BLaER1 treated with 17β-estradiol and CSF1 and Interleukin-3, amounts not matched to agents 10 nM and 100 nM (cell line): ENCODE data around the gene SAC3D1.

ENCODE experiments used
- H3K27ac ChIP-seq, 11 experiments: shearing (Covaris generic); formaldehyde crosslinking; 2 replicates each; pipeline ENCODE4 v1.8.1; 2022
- H3K27me3 ChIP-seq, 11 experiments: shearing (Covaris generic); formaldehyde crosslinking; 2 replicates each; pipeline ENCODE4 v1.8.1; 2022
- H3K36me3 ChIP-seq, 11 experiments: shearing (Covaris generic); formaldehyde crosslinking; 2 replicates each; pipeline ENCODE4 v1.8.1; 2022
- H3K4me1 ChIP-seq, 10 experiments: shearing (Covaris generic); formaldehyde crosslinking; 2 replicates each; pipeline ENCODE4 v1.8.1; 2022
- H3K4me2 ChIP-seq, 11 experiments: shearing (Covaris generic); formaldehyde crosslinking; 2 replicates each; pipeline ENCODE4 v1.8.1; 2022
- H3K4me3 ChIP-seq, 10 experiments: shearing (Covaris generic); formaldehyde crosslinking; 2 replicates each; pipeline ENCODE4 v1.8.1; 2022
- H3K9ac ChIP-seq, 11 experiments: shearing (Covaris generic); formaldehyde crosslinking; 2 replicates each; pipeline ENCODE4 v1.8.1; 2022
- H3K9me3 ChIP-seq, 11 experiments: shearing (Covaris generic); formaldehyde crosslinking; replicated peaks in 1 of 11; 2 replicates each; pipeline ENCODE4 v1.8.1; 2022
- H4K20me1 ChIP-seq, 11 experiments: shearing (Covaris generic); formaldehyde crosslinking; 2 replicates each; pipeline ENCODE4 v1.8.1; 2022
- Cebpa-rat ChIP-seq, 11 experiments: shearing (Covaris generic); IDR thresholded peaks; 2 replicates each; pipeline ENCODE4 v1.8.1; 2022

Gene SAC3D1

GRCh38 chr11:65071907-65072630 lies 31.1 kb downstream of the SAC3D1 start:
- no peak overlapping the region for H3K27ac ChIP-seq
- no peaks in the 10 kb centered on the region for H3K9me3 ChIP-seq
- peak overlapping the region in 1 of 11 experiments; percentile 19; a peak in 2 of 22 replicates for H3K4me2 ChIP-seq
- H3K4me1 ChIP-seq: peaks cover 0 to 11% (median 4%) of the 10 kb centered on the region in 10 experiments; a peak in 9 of 20 replicates
- no peaks in the 10 kb centered on the region; a peak in 1 of 22 replicates for H3K27me3 ChIP-seq
- peaks cover 0 to 20% (median 15%) of the 10 kb centered on the region in 11 experiments; a peak in 17 of 22 replicates for H3K36me3 ChIP-seq
- peaks cover 0 to 16% (median 2%) of the 10 kb centered on the region in 11 experiments; a peak in 7 of 22 replicates for H4K20me1 ChIP-seq
- no peak overlapping the region for H3K9ac ChIP-seq
- H3K4me3 ChIP-seq: no peak overlapping the region
- no peak for TF ChIP-seq Cebpa-rat (IDR thresholded peaks at IDR 0.05)

GRCh38 chr11:65072631-65072966 lies 31.6 kb downstream of the SAC3D1 start:
- H3K27me3 ChIP-seq: no peaks in the 10 kb centered on the region; a peak in 1 of 22 replicates
- H3K9ac ChIP-seq: no peak overlapping the region
- H3K4me1 ChIP-seq: peaks cover 0 to 13% (median 6%) of the 10 kb centered on the region in 10 experiments; a peak in 10 of 20 replicates
- H3K4me3 ChIP-seq: no peak overlapping the region
- H3K27ac ChIP-seq: no peak overlapping the region
- H3K9me3 ChIP-seq: no peaks in the 10 kb centered on the region
- H4K20me1 ChIP-seq: peaks cover 0 to 21% (median 7%) of the 10 kb centered on the region in 11 experiments; a peak in 12 of 22 replicates
- peaks cover 0 to 26% (median 20%) of the 10 kb centered on the region in 11 experiments; a peak in 17 of 22 replicates for H3K36me3 ChIP-seq
- H3K4me2 ChIP-seq: no peak overlapping the region; a peak in 2 of 22 replicates
- TF ChIP-seq Cebpa-rat (IDR thresholded peaks at IDR 0.05): no peak

GRCh38 chr11:65077451-65077850 lies 36.4 kb downstream of the SAC3D1 start:
- no peak overlapping the region; a peak in 1 of 22 replicates for H3K9ac ChIP-seq
- no peaks in the 10 kb centered on the region for H3K9me3 ChIP-seq
- TF ChIP-seq Cebpa-rat (IDR thresholded peaks at IDR 0.05): no peak
- H3K4me3 ChIP-seq: no peak overlapping the region
- H3K27me3 ChIP-seq: no peaks in the 10 kb centered on the region
- H3K27ac ChIP-seq: no peak overlapping the region; a peak in 1 of 22 replicates
- peaks cover 0 to 73% (median 59%) of the 10 kb centered on the region in 11 experiments; a peak in 18 of 22 replicates for H3K36me3 ChIP-seq
- peaks cover 0 to 55% (median 30%) of the 10 kb centered on the region in 11 experiments; a peak in 14 of 22 replicates for H4K20me1 ChIP-seq
- peak overlapping the region in 4 of 11 experiments; percentile 18 to 54 (median 48); a peak in 2 of 22 replicates for H3K4me2 ChIP-seq
- H3K4me1 ChIP-seq: peaks cover 35 to 50% (median 44%) of the 10 kb centered on the region in 10 experiments

- H4K20me1 ChIP-seq: peaks cover 0 to 55% (median 30%) of the 10 kb centered on the region in 11 experiments; a peak in 14 of 22 replicates
- peak overlapping the region in 8 of 11 experiments; percentile 18 to 63 (median 39); a peak in 11 of 22 replicates for H3K9ac ChIP-seq
- peak overlapping the region; percentile 8 to 61 (median 51); a peak in 18 of 22 replicates for H3K4me2 ChIP-seq
- TF ChIP-seq Cebpa-rat (IDR thresholded peaks at IDR 0.05): no peak
- no peak overlapping the region; a peak in 1 of 20 replicates for H3K4me3 ChIP-seq
- H3K27me3 ChIP-seq: no peaks in the 10 kb centered on the region
- peak overlapping the region in 9 of 11 experiments; percentile 25 to 61 (median 47); a peak in 12 of 22 replicates for H3K27ac ChIP-seq
- no peaks in the 10 kb centered on the region for H3K9me3 ChIP-seq
- peaks cover 0 to 75% (median 59%) of the 10 kb centered on the region in 11 experiments; a peak in 18 of 22 replicates for H3K36me3 ChIP-seq
- peaks cover 42 to 57% (median 51%) of the 10 kb centered on the region in 10 experiments for H3K4me1 ChIP-seq
These were observed 37.1 kb downstream of the SAC3D1 start for GRCh38 chr11:65078151-65078550.

GRCh38 chr11:65078786-65079342 lies 37.9 kb downstream of the SAC3D1 start:
- peak overlapping the region in 10 of 11 experiments; percentile 14 to 61 (median 40); a peak in 12 of 22 replicates for H3K27ac ChIP-seq
- peak overlapping the region in 8 of 11 experiments; percentile 18 to 63 (median 39); a peak in 15 of 22 replicates for H3K9ac ChIP-seq
- no peak for TF ChIP-seq Cebpa-rat (IDR thresholded peaks at IDR 0.05)
- H3K9me3 ChIP-seq: no peaks in the 10 kb centered on the region
- peaks cover 0 to 75% (median 59%) of the 10 kb centered on the region in 11 experiments; a peak in 18 of 22 replicates for H3K36me3 ChIP-seq
- no peaks in the 10 kb centered on the region for H3K27me3 ChIP-seq
- peaks cover 0 to 55% (median 30%) of the 10 kb centered on the region in 11 experiments; a peak in 14 of 22 replicates for H4K20me1 ChIP-seq
- H3K4me1 ChIP-seq: peaks cover 47 to 61% (median 55%) of the 10 kb centered on the region in 10 experiments
- peak overlapping the region in 1 of 10 experiments; percentile 10; a peak in 1 of 20 replicates for H3K4me3 ChIP-seq
- H3K4me2 ChIP-seq: peak overlapping the region; percentile 8 to 61 (median 51); a peak in 18 of 22 replicates

- Histone ChIP-seq H3K9me3 (no peaks in the 10 kb centered on the region), H3K27me3 (no peaks in the 10 kb centered on the region), H3K9ac (peak overlapping the region; percentile 85 to 95 (median 90)), H3K4me2 (peak overlapping the region; percentile 85 to 97 (median 94)), H4K20me1 (peaks cover 0 to 35% (median 12%) of the 10 kb centered on the region in 11 experiments; a peak in 13 of 22 replicates), H3K36me3 (peaks cover 29 to 81% (median 64%) of the 10 kb centered on the region in 11 experiments), H3K4me3 (peak overlapping the region; percentile 75 to 90 (median 86)), H3K27ac (peak overlapping the region; percentile 79 to 91 (median 86); a peak in 21 of 22 replicates), H3K4me1 (peaks cover 50 to 66% (median 62%) of the 10 kb centered on the region in 10 experiments)
- TF ChIP-seq Cebpa-rat (IDR thresholded peaks at IDR 0.05): no peak
These were observed 42.3 kb downstream of the SAC3D1 start for GRCh38 chr11:65083134-65083833.

- Histone ChIP-seq H4K20me1 (peaks cover 0 to 28% (median 5%) of the 10 kb centered on the region in 11 experiments; a peak in 11 of 22 replicates), H3K36me3 (peaks cover 37 to 81% (median 66%) of the 10 kb centered on the region in 11 experiments), H3K27me3 (no peaks in the 10 kb centered on the region), H3K27ac (peak within 1 kb of the TSS; percentile 79 to 91 (median 86)), H3K9me3 (no peaks in the 10 kb centered on the region), H3K9ac (peak within 1 kb of the TSS; percentile 85 to 95 (median 90)), H3K4me2 (peak within 1 kb of the TSS; percentile 85 to 100 (median 98)), H3K4me1 (peaks cover 43 to 59% (median 55%) of the 10 kb centered on the region in 10 experiments), H3K4me3 (peak within 1 kb of the TSS; percentile 75 to 90 (median 86))
- no peak for TF ChIP-seq Cebpa-rat (IDR thresholded peaks at IDR 0.05)
These were observed 43.0 kb downstream of the SAC3D1 start, which contains the start of the genes CDCA5 and ZFPL1 for GRCh38 chr11:65083834-65084597. Gene CDCA5, minus strand, starts transcription at chr11:65084040. Its CDS starts 62 bp downstream, at chr11:65083978. Gene ZFPL1, plus strand, starts transcription at chr11:65084222. Its CDS starts 477 bp downstream, at chr11:65084699.
